Astrocyte (in vitro differentiated cells and primary cell): ENCODE results near the gene NPIPA1.
"Not testable (repeated sequence)": the region's sequence is repeated elsewhere in the genome, so short reads cannot be mapped to it uniquely, and the experiment has no call there.

Experiments used
- CTCF ChIP-seq: IDR thresholded peaks from 2 replicates; pipeline ENCODE4 v1.5.1; 2011; ENCODE audit warnings: low read depth, mild to moderate bottlenecking, inconsistent platforms, low read length, moderate library complexity; ENCODE audit not compliant: insufficient read depth
- EZH2 ChIP-seq: IDR thresholded peaks from 2 replicates; pipeline ENCODE4 v1.6.1; 2012; ENCODE audit warnings: mild to moderate bottlenecking, low read length, inconsistent platforms; ENCODE audit not compliant: insufficient read depth

GRCh38 chr16:14898162-14898561 lies 39.1 kb upstream of the NPIPA1 start:
- not testable (repeated sequence) for TF ChIP-seq CTCF, EZH2
